ENCODE measurements around the gene HAGHL.

The HAGHL gene

GRCh38 chr16:706189-707061 lies 20.5 kb upstream of the HAGHL start:
- no peak for DNase-seq

GRCh38 chr16:707062-707538 lies 19.8 kb upstream of the HAGHL start:
- DNase-seq = no peak

DNA sequence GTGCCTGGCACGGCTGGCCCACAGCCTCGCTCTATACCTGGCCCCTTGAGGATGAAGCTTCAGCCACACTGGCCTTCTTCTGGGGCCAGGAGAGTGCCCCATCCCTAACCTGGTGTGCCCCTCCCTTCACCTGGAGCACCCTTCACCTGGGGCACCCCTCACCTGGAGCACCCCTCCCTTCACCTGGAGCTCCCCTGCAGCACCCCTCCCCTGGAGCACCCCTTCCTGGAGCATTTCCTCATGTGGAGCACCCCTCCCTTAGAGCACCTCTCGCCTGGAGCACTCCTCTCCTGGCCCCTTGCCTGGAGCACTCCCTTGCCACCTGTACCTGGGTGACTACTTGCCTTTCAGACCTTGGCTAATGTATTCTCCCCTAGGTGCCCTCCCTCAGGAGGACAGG lies 18.9 kb upstream of the HAGHL start:
- DNase-seq = no peak

- DNase-seq = no peak
Measured at GRCh38 chr16:708959-709358, 17.9 kb upstream of the HAGHL start.

DNA sequence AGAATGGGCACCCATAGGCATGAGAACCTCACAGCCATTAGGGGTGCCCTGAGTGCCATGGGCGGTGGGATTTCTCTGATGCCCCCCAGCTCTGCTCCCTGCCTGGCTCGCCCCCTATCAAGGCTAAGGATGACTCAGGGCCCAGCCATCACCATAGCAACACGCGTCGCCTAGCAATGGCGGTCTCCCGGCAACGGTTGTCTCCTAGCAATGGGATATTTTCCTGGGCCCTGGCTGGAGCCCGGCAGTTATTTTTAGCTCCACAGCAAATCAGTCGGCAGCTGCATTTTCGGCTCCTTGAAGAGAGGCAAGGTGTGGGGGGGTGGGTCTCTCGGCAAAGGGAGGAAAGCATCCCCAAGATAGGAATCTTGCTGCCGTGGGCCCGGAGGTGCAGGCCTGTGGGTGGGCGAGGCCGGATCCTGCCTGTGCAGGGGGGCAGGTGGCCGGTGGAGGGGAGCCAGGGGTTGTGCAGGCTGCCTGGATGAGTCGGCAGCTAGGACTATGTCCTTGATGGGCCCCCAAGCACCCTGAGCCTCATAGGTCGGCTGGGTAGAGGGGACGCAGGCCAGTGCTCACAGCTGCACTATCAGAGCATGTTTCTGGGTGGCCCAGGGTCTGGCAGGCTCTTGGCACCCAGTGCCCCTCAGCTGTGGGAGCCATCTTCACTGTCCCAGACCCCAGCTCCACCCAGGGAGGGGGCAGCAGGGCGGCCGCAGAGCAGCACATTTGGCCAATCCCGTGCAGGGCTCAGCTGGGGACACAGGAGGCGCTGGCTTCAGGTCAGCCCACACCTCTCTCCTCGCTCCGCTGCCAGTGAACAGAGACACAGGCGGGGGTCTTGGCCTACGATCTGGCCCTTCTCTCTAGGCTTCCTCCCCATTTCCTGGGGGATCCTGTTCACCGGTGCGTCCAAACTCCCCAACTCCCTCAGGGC lies 17.1 kb upstream of the HAGHL start:
- DNase-seq = peak in 53 of 56 donors; percentile 14 to 91 (median 80)

DNA sequence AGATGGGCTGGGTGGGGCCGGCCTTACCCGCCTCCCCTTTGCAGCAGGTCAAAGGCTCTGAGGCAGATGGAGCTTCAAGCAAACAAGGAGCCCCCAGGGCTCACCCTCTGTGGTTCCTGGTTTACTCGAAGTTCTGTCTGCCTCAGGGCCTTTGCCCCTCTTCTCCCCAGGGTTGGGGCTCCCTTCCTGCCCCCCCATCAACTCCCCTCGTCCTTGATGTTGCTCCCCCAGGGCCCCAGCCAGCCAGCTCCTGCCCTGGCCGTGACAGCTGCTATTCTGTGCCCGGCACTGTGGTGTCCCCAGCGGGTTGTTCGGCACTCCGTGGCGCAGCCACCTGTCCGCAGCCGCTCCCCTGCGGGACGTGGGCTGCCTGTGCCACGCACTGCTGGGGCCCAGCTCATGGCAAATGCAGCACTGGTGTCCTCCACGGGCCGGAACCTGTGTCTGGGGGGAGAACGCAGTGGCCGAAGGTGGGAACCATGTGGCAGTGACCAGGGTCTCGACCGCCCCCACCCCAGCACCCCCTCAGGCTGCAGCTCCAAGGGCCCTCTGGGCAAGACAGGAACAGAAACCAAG lies 16.3 kb upstream of the HAGHL start:
- DNase-seq = no peak

GRCh38 chr16:711084-711483 lies 15.8 kb upstream of the HAGHL start:
- DNase-seq = no peak

- DNase-seq = peak in 47 of 56 donors; percentile 16 to 86 (median 54)
Measured at GRCh38 chr16:711548-712320, 15.2 kb upstream of the HAGHL start.

- peak in 1 of 56 donors; percentile 20 for DNase-seq
Measured at GRCh38 chr16:712740-713250, 14.1 kb upstream of the HAGHL start.

DNA sequence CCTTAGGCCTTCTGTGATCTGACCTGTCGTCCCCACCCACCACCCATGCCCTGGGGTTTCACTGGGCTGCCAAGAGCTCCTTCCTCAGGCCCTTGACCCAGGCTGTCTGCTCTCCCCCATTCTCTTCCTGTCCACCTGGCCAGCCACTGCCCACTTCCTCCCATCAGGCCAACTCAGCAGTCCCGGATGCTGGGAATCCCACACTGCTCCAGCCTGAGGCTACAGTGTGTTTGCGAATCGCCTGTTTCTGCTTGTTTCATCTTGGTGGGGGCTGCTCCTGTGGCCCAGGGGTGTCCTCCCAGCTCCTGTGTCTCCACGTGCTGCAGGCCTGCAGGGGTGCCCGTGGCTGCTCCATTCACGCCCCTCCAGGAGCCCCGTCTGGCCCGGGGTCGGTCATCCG lies 12.8 kb upstream of the HAGHL start:
- no peak for DNase-seq

DNA sequence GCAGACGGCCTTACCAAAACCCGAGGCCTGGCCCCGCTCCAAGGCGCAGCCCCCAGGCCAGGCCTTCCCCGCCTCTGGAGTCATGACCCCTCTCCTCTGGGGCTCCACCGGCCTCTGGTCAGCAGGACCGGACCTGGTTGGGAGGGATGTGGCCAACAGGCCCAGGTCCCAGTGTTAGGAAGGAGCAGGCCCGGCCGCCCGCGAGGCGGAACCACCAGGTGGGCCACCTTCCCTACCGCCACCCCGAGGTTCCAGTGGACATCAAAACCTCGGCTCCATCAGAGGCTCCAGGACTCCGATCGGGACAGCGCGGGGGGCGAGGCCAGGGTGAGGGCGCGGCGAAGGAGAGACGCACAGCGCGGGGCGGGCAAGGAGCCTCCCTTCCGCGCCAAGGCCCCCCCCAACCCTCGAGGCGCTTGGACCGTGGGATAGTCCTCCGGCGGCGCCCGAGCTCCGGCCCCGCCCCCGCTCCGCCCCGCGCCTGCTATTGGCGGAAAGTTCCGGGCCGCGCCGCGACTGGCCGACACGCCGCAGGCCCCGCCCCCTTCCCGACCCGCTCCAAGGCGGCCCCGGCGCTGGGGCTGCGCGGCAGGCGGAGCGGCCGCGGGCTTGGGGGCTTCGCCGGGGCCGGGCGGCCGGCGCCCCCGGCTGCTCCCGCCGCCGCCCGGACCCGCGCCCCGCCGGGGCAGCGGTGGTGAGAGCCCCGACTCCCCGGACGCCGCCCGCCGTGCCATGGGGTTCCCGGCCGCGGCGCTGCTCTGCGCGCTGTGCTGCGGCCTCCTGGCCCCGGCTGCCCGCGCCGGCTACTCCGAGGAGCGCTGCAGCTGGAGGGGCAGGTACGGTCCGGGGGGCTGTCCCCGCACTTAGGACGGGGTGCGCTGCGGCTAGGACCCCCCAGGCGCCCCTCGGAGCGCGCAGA lies 12.1 kb upstream of the HAGHL start, which contains the start of gene METRN:
Gene METRN, plus strand, starts transcription at position 561 of the 919 bp plus-strand sequence. Its CDS starts 172 bp downstream, at position 733.
- DNase-seq = peak; percentile 26 to 94 (median 80)

DNA sequence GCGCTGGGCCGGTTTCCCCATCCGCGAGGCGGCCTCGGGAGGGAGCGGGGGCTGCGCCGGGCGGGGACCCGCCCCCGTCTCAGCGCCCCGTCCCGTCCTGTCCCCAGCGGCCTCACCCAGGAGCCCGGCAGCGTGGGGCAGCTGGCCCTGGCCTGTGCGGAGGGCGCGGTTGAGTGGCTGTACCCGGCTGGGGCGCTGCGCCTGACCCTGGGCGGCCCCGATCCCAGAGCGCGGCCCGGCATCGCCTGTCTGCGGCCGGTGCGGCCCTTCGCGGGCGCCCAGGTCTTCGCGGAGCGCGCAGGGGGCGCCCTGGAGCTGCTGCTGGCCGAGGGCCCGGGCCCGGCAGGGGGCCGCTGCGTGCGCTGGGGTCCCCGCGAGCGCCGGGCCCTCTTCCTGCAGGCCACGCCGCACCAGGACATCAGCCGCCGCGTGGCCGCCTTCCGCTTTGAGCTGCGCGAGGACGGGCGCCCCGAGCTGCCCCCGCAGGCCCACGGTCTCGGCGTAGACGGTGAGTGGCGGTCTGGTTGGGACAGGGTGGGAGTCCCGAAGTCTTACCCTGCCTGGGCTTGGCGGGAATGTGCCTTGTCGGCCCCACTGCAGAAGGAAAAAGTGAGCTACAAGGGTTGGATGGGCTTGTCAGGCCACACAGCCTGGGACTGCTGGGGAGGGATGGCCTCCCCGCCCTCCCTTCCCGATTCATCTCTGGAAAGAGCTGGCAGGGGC lies 11.3 kb upstream of the HAGHL start:
- DNase-seq = peak in 5 of 56 donors; percentile 40 to 57 (median 52)

GRCh38 chr16:716200-716568 lies 10.7 kb upstream of the HAGHL start:
- peak; percentile 20 to 95 (median 84) for DNase-seq

DNA sequence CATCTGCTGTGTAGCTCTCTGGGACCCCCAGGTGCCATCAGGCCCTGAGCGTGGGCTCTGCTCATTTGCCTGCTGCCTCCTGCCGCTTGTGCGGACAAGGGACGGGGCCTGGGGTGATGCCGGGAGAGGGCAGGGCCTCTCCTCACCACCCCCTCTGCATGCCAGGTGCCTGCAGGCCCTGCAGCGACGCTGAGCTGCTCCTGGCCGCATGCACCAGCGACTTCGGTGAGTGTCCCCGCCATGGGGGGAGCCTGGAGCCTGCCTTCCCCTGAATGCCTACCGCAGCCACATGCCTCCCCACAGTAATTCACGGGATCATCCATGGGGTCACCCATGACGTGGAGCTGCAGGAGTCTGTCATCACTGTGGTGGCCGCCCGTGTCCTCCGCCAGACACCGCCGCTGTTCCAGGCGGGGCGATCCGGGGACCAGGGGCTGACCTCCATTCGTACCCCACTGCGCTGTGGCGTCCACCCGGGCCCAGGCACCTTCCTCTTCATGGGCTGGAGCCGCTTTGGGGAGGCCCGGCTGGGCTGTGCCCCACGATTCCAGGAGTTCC lies 10.1 kb upstream of the HAGHL start:
- no peak for DNase-seq

- peak in 11 of 56 donors; percentile 21 to 75 (median 28) for DNase-seq
Measured at GRCh38 chr16:717450-718245, 9.3 kb upstream of the HAGHL start.

GRCh38 chr16:718389-718788 lies 8.5 kb upstream of the HAGHL start:
- no peak for DNase-seq

DNA sequence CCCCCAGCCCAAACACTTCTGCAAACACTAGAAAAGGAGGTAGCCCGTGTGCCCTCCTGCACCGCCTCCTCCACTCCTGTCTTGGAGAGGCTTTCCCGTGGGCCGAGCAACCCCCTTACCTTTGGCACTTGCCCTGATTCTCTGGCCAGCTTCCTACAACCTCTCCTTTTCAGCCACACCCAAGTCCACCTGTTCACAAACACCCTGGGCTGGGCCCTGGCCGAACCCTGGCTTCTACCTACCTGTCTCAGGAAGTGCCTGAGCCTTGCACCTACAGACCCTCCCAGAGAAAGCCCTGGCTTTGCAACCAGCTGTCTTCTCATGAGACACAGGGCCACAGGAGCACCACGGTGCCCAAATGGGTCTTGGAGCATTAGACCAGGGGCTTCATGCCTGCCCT lies 8.0 kb upstream of the HAGHL start:
- DNase-seq = no peak
